ENCODE measurements around the gene MMP23B. TPM values are rescaled to one million over a fixed set of nuclear protein-coding genes. Genes with fewer than 3 reads are reported as not detected.

The MMP23B gene
- total and polyA plus RNA-seq, 2 donors from 2014 or later: 4.0 to 7.1 TPM

DNA sequence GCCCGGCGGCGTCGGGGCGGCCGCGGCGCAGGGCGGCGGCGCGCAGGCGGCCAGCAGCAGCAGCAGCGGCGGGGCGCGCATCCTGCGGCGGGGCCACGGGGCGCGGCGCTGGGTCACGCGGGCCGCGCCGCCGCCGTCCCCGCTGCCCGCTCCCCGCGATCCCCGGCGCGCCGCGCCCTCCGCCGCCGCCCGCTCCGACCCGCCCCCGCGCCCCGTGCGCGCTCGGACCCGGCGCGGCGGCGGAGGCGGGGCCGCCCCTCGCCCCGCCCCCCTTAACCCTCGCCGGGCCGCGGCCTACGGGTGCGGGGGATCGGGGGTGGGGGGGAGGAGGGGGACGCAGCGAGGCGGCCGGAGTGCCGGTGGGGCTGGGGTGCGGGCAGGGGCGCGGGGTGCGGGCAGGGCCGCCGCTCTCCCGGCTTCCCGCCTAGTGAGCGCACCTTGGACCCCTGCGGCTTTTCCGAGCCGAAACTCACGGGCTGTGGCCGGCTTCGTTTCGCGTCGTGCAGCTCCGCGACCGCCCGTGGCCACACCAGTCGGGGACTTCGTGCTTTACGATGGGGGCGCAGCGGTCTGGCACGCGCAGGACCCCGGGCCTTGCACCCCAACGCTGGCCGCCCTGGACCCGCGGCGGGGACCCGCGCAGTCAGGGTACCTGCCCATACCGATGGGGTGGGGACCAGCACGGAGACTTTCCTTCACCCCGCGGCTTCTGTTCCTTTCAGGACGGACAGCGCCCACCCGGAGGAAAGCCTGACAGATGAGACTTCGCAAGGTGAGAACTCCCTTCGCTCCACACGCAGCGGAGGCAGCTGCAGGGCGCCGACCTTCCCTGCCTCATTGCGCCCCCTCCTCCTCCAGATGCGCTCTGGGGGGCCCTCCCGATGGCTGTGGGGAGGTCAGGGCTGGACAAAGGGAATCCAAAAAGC lies 31.8 kb upstream of the MMP23B start, which contains the start of gene FNDC10:
Gene FNDC10, minus strand, starts transcription at position 201 of the 926 bp plus-strand sequence. Its CDS starts 120 bp downstream, at position 81.
- Histone ChIP-seq H3K9ac (ENCODE audit: low read length in 3 of 3) (no peak within 1 kb of the TSS), H3K4me3 (ENCODE audit: low read length in 3 of 3) (peak within 1 kb of the TSS in 1 of 3 donors; percentile 37), H3K27me3 (ENCODE audit: control insufficient read depth, insufficient read depth, low read length) (peaks cover 11% of the 10 kb centered on the region), H3K27ac (ENCODE audit: low read depth in 2 of 2, low read length in 2 of 2) (no peak within 1 kb of the TSS), H3K9me3 (ENCODE audit: control insufficient read depth in 2 of 3, insufficient read depth in 1 of 3, low read length in 3 of 3) (no peaks in the 10 kb centered on the region), H3K36me3 (ENCODE audit: control insufficient read depth in 2 of 3, insufficient read depth in 3 of 3, low read length in 3 of 3) (no peaks in the 10 kb centered on the region), H3K4me1 (ENCODE audit: control insufficient read depth in 2 of 3, insufficient read depth in 2 of 3, low read depth in 1 of 3, low read length in 3 of 3) (peaks cover 0 to 17% (median 0%) of the 10 kb centered on the region in 3 donors)
- peak in 2 of 5 donors; percentile 40 to 56 for DNase-seq
- FAIRE-seq: no peak
- TF ChIP-seq, protein P1, sequence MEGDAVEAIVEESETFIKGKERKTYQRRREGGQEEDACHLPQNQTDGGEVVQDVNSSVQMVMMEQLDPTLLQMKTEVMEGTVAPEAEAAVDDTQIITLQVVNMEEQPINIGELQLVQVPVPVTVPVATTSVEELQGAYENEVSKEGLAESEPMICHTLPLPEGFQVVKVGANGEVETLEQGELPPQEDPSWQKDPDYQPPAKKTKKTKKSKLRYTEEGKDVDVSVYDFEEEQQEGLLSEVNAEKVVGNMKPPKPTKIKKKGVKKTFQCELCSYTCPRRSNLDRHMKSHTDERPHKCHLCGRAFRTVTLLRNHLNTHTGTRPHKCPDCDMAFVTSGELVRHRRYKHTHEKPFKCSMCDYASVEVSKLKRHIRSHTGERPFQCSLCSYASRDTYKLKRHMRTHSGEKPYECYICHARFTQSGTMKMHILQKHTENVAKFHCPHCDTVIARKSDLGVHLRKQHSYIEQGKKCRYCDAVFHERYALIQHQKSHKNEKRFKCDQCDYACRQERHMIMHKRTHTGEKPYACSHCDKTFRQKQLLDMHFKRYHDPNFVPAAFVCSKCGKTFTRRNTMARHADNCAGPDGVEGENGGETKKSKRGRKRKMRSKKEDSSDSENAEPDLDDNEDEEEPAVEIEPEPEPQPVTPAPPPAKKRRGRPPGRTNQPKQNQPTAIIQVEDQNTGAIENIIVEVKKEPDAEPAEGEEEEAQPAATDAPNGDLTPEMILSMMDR (IDR thresholded peaks at IDR 0.05; ENCODE audit: borderline replicate concordance, extremely low read depth, insufficient read depth): no peak
- intact Hi-C loops (cut with DNase I): no loop called here

DNA sequence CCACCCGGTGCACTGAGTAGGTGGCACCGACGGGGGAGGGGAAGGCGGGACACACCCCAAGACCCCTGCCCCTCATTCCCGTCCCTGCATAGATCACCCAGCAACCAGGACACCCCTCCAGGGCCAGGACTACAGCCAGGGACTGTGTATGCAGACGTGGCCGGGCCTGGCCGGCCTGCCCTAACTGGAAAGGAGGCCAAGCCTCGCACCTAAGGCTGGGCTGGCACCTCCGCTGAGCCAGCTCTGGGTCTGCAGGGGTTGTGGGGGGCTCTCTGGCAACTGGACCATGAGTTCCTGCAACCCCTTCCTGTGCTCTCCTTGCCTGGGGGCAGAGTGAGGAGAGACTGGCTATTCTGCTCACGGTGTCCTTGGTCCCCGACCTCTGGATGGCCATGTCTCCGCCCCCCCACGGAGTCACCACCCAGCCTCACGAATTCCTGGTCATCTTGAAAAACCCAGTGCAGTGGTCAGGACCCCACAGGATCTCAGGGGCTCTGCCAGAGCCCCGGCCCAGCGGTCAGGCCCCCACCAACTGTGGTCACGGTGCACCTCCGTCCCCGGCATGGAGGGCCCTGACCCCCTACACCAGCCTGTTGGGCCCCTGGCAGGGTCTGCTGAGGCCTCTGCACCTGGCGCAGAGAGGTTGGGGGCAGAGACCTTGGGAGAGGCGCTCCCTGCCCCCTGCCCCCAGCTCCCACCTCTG lies 31.0 kb upstream of the MMP23B start:
- Histone ChIP-seq H3K36me3 (ENCODE audit: control insufficient read depth in 2 of 3, insufficient read depth in 3 of 3, low read length in 3 of 3) (no peaks in the 10 kb centered on the region), H3K9ac (ENCODE audit: low read length in 3 of 3) (no peak overlapping the region), H3K27me3 (ENCODE audit: control insufficient read depth, insufficient read depth, low read length) (peaks cover 9% of the 10 kb centered on the region), H3K4me3 (ENCODE audit: low read length in 3 of 3) (peak overlapping the region in 1 of 3 donors; percentile 37), H3K27ac (ENCODE audit: low read depth in 2 of 2, low read length in 2 of 2) (no peak overlapping the region), H3K4me1 (ENCODE audit: control insufficient read depth in 2 of 3, insufficient read depth in 2 of 3, low read depth in 1 of 3, low read length in 3 of 3) (peaks cover 0 to 17% (median 0%) of the 10 kb centered on the region in 3 donors), H3K9me3 (ENCODE audit: control insufficient read depth in 2 of 3, insufficient read depth in 1 of 3, low read length in 3 of 3) (no peaks in the 10 kb centered on the region)
- DNase-seq (peak in 1 of 5 donors; percentile 50), FAIRE-seq (no peak)
- TF ChIP-seq, protein P1 (IDR thresholded peaks at IDR 0.05; ENCODE audit: borderline replicate concordance, extremely low read depth, insufficient read depth): no peak
- intact Hi-C loops (cut with DNase I): no loop called here

DNA sequence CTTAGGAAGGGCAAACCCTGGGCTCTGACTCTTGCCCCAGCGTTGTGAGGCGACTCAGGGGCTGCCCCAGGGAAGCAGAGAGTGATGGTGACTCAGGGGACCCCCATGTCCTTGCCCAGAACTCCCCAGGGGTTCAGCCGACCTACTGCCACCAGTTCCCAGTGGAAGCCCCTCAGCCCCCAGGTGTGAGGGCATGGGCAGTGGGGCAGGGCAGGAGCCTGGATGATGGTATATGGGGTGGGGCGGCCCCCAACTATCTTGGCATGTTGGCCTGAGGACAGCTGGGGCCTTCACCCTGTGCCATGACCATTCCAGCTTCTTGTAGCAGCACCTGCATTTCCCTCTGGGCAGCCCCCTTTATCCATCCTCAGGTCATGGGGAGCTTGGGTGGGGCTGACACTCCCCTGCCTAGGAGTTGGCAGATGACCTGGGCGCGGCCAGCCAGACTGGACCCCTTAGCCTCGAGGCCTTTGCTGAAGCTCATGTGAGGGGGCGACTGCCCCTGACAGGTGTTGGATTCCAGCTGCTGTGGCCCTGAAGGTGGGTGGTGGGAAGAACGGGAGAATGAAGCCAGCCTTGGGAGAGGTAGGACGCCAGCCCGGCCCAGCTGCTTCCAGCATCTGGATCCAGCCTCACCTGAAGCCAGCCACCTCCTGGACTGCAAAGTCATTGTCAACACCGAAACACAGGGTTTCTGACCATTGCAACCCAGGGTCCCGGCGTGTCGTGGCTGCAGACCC lies 30.2 kb upstream of the MMP23B start:
- TF ChIP-seq, protein P1 (IDR thresholded peaks at IDR 0.05; ENCODE audit: borderline replicate concordance, extremely low read depth, insufficient read depth): no peak
- FAIRE-seq (no peak), DNase-seq (no peak)
- H3K27me3 ChIP-seq (ENCODE audit: control insufficient read depth, insufficient read depth, low read length): peaks cover 3% of the 10 kb centered on the region
- intact Hi-C loops (cut with DNase I): no loop called here
- peaks cover 0 to 17% (median 0%) of the 10 kb centered on the region in 3 donors for H3K4me1 ChIP-seq (ENCODE audit: control insufficient read depth in 2 of 3, insufficient read depth in 2 of 3, low read depth in 1 of 3, low read length in 3 of 3)
- H3K9me3 ChIP-seq (ENCODE audit: control insufficient read depth in 2 of 3, insufficient read depth in 1 of 3, low read length in 3 of 3): no peaks in the 10 kb centered on the region
- no peak overlapping the region for H3K27ac ChIP-seq (ENCODE audit: low read depth in 2 of 2, low read length in 2 of 2)
- no peaks in the 10 kb centered on the region for H3K36me3 ChIP-seq (ENCODE audit: control insufficient read depth in 2 of 3, insufficient read depth in 3 of 3, low read length in 3 of 3)
- no peak overlapping the region for H3K4me3 ChIP-seq (ENCODE audit: low read length in 3 of 3)
- H3K9ac ChIP-seq (ENCODE audit: low read length in 3 of 3): no peak overlapping the region

All from kidney (tissue), 14 donors.